Stimulated activated CD8-positive, alpha-beta memory T cell treated with anti-CD3 and anti-CD28 coated beads, Interleukin-7, amount 100 ng/mL, for 4 hours (primary cell): ENCODE results near the gene CCNA2.

ENCODE experiments used
- DNase-seq, 2 donors: peaks; one replicate each; pipeline ENCODE4 v3.0.0-alpha.2; 2020; ENCODE audit warnings: low read depth in 2 of 2

The CCNA2 gene

DNA sequence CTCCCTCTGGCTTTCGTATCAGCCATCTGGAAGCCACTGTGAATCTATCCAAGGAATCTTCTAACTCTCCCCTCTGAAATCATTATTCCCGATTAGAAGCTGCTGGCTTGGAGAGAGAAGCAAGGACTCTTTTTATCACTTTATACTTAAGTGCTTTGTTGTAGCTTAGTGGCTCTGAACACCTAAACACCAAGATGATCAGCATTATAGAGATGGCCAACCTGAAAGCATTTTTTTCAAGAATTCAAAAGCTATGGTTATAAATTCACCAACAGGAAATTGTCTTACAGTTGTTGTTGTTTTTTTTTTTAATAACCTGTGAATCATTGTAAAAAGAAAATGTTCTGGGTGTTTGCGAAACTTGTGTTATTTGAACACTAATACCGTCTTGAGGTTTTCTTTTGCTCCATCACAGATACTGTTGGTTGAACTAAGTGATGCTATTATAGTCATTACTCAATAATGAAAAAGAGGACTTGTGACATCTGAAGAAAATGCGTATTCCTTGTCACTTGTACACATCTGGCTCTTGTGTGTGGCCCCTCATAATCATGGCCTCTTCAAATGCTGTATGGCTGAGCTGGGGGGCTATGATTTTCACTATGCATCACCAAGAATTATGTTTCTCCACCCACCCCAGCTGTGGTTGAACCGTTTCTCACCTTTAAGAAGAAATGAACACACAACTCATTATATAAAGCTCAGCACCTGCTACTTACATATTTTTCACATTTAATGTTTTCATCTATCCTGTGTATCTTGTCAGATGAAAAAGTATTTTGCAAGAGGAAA lies 46.9 kb downstream of the CCNA2 start:
- DNase-seq = no peak

DNA sequence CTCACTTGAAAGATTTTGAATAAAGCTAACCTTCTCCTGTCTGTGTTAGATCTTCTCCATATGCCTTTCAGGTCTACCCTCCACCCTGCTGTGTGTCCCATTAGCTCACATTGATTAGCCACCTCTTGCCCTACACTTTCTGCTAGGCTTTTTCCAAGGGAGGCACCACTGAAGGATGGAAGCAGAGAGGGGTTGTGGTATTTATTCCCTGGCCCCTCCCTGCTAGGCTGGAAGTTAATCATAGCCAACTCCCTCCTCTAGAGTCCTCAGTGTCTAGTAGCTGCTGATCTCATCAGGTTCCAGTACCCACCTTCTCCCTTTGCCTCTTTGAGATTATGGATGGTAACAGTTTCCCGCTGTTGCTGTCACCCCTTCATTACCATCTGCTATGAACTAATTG lies 49.8 kb downstream of the CCNA2 start:
- no peak for DNase-seq

DNA sequence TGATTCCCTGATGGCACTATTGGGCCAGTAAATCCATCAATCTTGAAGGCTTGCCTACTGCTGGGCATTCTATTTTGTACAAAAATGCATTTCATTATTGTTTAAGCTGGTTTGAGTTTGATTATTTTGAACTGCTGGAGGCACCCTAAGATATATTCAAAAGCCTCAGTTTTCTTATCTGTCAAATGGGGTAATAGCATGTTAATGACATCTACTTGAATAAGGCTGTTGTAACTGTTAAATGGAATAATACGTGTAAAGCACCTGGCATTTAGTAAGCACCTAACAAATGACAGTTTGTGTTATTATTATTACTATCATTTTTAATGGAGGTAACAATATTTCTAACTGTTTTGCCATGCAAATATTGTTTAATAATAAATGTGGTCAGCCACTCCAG lies 51.8 kb downstream of the CCNA2 start:
- DNase-seq = no peak

DNA sequence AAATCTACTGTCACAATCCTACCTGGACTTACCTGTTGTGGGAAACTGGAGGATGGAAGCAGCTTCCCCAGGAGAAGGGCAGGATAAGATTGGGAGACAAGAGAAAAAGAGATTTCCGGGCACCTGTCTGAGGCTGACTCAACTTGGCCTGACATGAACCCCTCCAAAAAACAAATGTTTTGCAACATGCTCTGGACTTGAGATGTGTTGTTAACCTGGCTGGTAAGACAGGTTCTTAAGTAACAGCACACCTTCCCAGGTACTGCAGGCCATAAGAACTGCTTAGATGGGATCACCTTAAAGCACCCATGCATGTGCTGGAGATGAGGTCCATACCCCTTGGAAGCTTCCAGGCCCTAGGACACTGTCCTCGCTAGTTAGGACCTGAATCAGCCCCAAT lies 54.3 kb downstream of the CCNA2 start:
- DNase-seq = no peak

DNA sequence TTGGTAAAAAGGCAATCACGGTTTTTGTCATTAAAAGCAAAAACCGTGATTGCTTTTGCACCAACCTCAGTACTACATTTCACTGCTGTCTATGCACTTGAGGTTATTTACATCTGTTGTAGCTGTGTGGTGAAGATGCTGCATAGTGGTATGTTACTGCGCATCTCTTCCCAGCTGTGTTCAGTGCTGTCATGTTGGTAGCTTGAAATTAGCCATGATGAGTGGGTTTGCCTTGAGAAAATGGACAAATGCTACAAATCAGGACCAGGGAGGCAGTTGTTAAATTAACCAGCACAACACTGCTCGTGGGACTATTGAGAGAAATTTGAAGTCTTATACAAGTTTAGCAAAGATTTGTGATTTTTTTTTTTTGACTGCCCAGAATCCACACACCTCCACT lies 56.5 kb downstream of the CCNA2 start:
- DNase-seq = no peak
